Anterior cingulate cortex (tissue), 58 donors: Measurements from ENCODE around the gene THRB.

Experiments
- DNase-seq, 58 donors: peaks; one replicate each; lab custom pipeline; 2025; lab: John Stamatoyannopoulos, UW

Gene THRB

DNA sequence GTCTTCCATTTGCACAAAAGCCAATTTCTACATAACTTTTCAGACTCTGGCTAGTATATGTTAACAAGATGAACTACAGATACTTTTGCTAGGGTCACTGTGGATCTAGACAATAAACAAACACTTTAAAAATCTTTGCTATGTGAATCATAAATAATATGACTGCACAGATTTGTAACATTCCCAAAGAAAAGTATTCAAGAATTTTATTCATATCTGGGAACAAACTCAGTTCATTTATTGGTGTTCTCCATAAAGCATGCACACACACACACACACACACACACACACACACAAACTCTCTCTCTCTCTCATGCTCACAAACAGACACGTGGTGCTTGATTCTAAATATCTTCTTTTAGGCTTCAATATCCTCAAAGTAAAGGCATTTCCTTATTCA, 18.8 kb upstream of the THRB start:
- no peak for DNase-seq

DNA sequence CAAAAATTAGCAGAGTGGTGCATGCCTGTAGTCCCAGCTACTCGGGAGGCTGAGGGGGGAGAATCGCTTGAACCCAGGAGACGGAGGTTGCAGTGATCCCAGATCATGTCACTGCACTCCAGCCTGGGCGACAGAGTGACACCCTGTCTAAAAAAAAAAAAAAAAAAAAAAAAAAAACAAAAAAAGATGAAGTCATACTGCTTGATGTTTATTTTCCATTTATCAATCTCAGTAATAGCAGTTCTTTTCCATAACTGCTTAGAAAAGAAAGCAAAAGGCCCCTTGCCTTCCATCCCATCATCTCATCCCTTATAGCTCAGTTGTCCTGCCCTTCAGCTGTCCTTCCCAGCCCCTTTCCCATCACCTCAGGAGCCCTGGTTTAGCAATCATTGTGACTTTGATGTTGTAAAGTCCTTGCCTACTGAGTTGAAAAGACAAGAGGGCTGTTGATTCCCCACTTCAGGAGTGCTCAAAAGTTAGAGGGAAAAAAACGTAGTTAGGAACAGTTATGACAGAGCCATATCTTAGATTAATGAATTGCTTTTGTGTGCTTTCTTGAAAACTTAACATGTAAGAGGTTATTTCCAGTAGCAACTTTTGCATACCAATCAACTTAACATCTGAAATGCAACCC, 18.0 kb upstream of the THRB start:
- DNase-seq: no peak

DNA sequence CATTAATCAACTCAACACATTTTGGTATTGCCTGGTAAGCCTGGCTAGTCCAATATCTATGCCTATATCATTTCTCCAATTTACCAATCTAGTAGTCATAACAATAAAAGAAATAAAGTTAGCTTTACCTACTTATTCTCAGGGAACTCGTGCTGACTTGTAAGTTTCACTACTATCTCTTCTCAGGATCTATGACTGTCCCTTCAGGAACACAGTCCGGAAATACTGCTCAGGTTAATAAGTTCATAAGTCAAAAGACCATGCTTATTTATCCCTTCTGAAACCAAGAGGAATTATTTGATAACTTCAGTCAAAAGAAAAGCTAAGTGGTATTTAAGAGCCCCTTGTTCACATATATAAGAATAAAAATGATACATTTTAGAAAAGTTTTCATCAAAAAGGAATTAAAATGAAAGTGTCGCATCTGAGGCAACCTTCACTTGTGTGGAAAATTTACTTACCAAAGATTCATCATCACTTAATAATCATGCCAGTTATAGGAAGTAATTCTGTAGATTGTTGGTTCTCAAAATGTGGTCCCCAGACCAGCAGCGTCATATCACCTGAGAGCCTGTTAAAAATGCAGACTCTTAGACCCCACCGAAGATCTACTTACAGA, 15.5 kb upstream of the THRB start:
- DNase-seq: no peak

DNA sequence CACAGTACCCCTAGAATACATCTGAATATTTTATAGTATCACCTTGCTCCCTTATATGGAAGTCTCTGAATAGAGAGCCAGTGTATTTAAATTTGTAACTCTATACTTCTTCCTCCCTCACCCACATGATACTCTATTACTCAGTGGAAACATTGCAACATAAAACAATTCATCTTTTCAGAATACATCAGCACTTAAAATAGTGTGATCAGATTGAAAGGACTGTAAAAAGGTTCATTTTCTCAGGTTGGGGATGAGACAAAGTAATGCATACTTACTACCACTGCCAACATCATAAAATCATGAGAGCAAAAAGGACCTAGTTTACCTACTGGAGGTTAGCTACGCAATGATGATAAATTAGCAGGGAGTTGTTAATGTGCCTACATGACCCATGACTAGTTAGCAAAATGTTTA, 13.8 kb upstream of the THRB start:
- no peak for DNase-seq

DNA sequence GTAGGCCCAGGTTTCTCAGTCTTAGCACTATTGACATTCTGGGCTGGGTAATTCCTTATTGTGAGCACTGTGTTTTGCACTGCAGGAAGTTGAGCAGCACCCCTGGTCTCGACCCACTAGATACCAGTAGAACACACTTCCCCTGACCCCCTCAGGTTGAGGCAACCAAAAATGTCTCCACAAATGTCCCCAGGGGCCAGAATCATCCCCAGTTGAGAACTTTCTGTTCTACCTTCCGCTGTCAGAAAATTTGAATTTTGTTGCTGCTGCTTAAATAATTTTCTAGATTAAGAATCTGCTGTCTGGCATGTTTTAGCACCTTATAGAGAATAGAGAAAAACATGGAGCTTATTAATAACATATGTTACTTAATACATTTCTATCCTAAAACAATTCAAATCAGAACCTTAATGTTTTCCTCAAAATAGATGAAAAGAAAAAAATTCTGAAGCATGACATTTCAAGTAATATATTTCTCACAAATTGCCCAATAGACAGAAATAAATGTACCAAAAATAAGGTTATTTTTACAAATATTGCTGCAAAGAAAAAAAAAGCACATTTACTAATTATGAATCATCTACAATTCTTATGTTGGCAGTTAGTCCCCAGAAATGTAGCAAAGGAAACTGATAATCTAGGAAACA, 13.2 kb upstream of the THRB start:
- no peak for DNase-seq

DNA sequence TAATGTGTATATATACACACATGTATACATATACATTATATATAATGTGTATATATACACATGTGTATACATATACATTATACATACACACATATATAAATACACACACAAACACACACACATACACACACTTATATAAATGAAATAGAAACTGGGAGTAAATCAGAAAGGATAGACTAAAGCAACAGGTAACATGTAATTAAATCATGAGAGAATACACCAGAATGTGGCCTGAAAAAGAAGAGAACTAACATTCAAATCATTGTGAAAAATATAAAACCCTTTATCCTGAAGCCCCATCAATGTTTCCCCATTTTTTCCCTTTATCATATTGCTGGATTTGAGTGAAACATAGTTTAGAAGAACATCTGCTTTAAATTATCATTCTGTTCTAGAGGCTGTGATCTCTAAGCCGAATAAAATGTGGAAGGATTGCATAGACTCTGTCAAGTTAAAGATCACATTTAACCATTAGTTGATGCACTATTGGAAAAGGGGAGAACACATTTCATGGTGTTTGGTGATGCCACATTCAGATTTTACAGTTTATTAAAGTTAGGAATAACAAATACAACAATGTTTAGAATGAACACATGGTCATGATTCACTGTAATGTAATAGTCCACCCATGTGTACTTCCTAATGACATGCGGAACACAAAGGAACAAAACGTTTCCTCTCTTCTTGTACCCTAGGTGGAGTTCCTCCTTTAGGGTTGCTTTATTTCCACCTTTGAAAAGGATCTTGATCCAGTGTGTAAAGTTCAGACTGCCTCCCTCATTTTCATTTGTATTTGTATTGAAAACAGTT, 12.5 kb upstream of the THRB start:
- DNase-seq: no peak

DNA sequence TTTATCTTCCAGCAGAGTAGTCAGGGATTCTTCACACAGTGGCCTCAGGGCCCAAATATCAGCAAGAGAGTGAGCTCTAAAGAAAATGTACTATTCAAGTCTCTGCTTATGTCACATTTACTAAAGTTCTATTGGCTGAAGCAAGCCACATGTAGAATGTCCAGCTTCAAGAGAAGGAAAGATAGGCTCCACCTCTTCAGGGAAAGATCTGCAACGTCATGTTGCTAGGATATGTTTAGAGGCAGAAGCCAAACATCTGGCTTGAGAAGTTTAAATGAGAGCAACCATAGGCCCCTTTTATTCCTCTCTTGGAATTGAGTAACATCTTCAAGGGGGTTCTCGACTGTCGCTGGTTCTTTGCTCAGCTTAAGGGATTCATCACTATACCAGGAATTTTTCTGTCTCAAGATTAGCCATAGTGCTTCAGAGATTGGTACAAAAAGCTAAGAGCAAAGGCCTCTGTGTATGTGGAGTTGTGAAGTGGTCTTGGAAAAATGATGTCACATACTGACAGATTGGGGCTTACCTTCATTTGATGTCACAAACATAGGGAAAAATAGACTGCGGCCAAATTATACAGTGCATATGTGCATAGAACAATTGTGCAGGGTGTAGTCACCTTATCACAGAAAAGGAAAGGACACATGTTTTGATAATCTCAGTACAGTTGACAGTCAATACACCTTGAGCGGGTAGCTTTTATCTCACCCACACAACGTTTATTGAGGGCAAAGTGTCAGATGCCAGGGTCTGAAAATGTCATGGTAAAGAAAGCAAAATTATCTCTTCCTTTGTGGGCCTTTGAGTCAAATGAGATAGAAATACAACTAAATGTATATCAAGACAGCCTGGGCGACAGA, 11.3 kb upstream of the THRB start:
- no peak for DNase-seq

DNA sequence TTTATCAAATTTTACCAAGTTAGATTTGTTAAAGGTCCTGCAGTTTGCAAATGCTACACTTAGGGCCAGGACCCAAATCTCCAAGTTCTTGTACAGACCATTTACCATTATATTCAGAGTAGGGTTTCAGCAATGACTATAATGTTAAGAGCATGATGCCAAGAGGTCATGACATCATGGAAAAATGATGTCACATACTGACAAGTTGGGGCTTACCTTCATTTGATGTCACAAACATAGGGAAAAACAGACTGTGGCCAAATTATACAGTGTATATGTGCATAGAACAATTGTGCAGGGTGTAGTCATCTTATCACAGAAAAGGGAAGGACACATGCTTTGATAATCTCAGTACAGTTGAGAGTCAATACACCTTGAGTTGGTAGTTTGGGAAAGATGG, 10.1 kb upstream of the THRB start:
- DNase-seq: no peak

DNA sequence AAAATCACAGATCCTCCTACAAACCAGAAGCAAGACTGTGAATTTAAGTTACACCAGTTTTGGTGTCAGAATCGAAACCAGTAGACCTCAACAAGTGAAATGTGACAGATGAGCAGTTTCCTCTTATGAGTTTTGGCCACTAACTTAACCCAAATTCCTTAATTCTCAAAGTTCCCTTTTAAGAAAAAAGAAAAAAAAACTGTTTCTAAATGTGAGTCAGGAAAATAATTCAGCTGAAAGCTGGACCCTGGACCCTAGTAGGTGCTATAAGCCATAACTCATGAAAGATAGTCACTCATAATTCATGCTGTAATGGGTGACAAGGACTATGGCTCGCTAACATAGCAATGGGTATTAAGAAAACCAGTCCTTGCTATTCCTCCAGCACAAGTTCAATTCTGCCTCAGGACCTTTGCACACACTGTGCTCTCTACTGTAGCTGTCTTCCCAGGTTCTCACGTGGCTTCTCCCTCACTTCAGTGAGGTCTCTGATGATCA, 9.0 kb upstream of the THRB start:
- DNase-seq: no peak

DNA sequence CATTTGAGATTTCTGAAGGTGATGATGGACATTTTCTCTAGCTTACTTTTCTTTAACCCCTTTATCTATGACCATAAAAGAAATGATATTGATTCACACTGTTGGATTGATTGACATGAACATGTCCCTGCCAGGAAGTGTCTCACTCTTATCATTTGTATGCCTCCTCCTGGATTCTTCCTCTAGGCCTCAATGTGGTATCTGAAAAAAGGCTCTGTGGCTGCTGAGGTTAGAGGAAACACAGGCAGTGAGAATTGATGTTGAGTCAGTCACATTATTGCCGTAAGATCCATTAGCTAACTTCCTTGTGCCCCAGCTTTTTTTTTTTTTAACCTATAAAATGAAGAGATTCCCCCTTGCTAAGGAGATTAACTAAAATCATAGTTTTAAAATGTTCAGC, 8.0 kb upstream of the THRB start:
- DNase-seq: no peak

DNA sequence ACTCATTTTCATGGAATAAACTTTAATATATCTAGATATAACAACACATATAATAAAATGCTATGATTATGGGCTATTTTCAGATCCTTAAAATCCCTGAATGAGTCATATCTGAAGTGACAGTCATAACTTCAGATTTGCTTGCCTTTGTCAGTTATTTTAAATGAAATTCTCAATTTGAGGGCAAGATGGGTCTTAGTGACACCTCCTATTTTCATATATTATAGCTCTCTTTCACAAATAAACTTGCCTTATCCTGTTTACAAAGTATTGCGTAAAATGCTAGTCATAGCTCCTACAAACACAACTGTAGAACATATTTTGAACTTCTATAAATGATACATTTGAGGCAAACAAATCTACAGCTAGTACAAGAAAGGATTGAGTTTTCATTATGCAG, 6.2 kb upstream of the THRB start:
- no peak for DNase-seq

DNA sequence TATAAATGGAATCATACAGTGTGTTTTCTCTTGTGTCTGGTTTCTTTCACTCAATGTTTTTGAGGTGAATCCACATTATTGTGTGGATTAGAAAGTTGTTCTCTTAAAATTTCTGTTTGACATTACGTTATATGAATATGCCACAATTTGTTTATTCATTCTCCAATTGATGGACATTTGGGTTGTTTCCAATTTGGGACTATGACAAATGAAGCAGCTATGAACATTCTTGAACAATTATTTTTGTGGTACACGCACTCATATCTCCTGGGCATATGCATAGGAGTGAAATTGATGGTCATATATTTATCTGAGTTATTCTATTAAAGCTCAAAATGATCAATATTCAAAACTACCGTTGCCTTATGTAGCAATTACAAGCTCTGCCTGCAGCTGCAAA, 5.3 kb upstream of the THRB start:
- DNase-seq: no peak

DNA sequence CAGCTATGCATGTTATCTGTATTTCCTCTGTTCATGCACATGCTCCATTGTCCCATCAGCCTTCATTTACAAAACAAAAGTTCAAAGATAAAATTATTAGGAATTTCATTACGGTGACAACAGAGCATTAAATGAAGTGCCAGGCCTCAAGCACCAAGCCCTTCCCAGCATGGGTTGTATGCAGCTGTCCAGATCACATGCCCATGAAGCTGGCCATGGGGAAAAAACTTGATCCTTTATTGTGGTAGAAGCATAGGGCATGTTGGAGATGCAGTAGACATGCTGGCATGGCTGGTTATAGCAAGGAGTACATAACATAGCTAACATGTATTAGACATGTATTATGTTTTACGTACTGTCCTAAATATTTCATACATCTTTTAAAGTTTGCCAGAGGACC, 4.1 kb upstream of the THRB start:
- DNase-seq: no peak

DNA sequence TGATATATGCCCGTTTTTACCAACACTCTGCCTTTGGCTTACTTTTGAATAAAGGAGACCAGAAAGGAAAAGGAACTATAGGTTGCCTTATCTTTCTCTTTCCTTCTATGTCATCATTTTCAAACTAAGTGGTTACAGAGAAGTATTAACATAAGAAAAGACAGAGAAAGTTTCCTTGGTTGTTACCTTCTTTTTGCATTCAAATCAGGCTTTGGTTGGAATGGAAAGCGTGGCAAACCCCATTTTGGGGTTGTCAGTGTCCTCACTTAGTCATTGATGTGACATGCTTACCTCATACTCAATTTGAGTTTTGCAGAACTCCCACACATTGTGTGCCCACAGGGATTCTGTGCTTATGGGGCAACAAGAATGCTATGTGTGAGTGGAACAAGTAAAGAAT, 3.7 kb upstream of the THRB start:
- DNase-seq: no peak

DNA sequence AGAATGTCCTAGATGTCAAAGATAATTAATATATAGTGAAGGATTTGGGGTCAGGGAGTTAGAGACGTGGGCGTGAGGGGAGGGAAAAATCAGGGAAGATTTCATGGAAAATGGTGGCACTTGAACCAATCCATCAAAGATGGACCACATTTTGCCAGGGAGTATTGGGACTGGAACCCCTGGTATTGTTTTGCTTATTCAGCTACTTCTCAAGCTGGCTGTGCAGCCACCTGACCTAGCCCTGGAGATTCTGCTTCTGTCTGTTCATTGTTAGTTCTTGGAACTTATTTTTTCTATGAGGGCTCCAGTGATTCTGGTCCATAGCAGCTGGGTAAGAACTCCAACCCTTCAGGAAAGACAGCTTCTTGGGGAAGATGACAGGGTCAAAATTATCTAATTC, 3.3 kb upstream of the THRB start:
- no peak for DNase-seq

DNA sequence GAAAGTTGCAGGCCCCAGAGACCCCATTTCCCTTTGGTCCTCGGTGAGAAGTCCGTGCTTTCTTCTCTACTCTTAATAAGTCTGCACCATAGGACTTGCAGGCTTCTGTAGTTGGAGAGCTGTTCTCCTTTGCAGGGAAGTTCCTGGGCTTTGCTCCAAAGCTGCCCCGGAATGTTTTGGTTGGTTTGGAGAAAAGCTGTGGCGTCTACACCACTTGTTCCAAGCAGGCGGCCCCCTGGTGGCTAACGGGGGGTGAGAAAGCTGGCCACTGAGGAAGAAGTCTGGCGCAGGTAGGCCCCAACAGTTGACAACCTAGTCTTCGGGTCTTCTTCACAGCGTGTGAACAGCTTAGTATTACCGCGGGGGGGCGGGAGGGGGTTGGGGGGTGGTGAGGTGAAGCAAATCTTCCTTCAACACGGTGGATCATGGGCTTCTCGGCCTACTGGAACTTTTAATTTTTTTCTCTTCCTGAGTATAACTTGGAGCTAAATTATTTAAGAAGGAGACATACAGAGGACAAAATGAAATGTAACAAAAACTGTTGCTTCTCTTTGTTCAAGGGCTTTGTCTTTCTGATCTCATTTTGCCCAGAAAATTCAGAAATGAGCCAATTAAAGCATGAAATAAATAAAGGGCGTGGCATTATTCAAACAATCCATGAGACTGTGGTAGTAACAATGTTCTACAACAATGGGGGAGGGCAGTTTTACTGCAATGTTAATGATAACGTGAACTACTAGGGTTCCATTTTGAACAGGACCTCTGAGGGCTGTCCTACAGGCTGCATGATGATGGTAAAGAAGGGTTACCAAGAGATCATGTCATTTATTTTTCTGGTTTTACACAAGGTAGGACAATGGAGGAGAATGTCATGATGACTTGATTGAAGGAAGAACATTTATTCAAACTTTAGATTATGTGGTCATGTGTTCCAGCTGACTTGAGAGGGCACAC, 2.2 kb upstream of the THRB start:
- peak in 43 of 58 donors; percentile 2 to 69 (median 28) for DNase-seq

DNA sequence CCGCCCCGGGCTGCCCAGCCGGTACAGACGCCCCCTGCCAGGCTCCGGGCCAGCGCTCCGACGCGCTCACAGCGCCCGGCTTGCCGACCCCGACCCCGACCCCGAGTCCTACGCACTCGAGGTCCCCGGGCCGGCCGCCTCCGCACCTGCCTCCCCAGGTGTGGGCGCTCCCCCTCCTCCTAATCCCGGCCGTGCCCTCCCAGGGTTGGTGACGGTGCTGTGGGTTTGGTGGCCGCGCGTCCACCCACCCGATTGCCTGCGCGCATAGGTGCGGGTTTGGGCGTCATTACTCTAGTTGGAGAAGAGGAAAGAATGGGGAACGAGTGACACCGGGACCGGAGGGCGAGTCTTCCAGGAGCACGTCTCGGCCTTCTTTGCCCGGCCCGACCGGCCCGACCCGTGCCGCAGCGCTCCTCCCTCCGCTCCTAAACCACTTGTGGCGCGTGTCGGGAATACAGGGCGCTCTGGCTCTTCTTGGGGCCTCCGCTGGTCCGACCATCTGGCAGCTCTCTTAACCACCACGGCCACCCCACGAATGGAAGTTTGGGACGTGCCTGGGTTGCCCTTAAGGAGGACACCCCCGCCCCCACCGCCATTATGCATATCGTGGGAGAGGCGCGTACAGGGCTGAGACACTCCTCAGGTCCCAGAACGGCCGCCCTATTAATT, 810 bp upstream of the THRB start:
- peak in 24 of 58 donors; percentile 9 to 74 (median 30) for DNase-seq
